WI38 (cell line): ENCODE results near the gene KIF25.

Experiments
- H3K4me3 ChIP-seq: 2 replicates; pipeline ENCODE4 v1.5.1; 2011; ENCODE audit warnings: low read depth, mild to moderate bottlenecking, control low read depth, low read length
- CTCF ChIP-seq: IDR thresholded peaks from 2 replicates; pipeline ENCODE4 v1.5.1; 2012; ENCODE audit warnings: low read depth, mild to moderate bottlenecking, control low read depth, low read length

The KIF25 gene

GRCh38 chr6:168020242-168020641 is 22.8 kb downstream of the KIF25 start:
- H3K4me3 ChIP-seq: no peak overlapping the region
- no peak for TF ChIP-seq CTCF

GRCh38 chr6:168021581-168021980 is 24.1 kb downstream of the KIF25 start:
- H3K4me3 ChIP-seq: no peak overlapping the region
- no peak for TF ChIP-seq CTCF

- no peak for TF ChIP-seq CTCF
- H3K4me3 ChIP-seq: no peak overlapping the region
Measured at GRCh38 chr6:168022488-168023321, 25.2 kb downstream of the KIF25 start.

- H3K4me3 ChIP-seq: no peak overlapping the region
- TF ChIP-seq CTCF: no peak
Measured at GRCh38 chr6:168024951-168025510, 27.6 kb downstream of the KIF25 start.

GRCh38 chr6:168025831-168026710 is 28.6 kb downstream of the KIF25 start:
- H3K4me3 ChIP-seq: no peak overlapping the region
- no peak for TF ChIP-seq CTCF

- H3K4me3 ChIP-seq: no peak overlapping the region
- no peak for TF ChIP-seq CTCF
Measured at GRCh38 chr6:168026925-168027324, 29.5 kb downstream of the KIF25 start.

GRCh38 chr6:168027521-168027920 is 30.1 kb downstream of the KIF25 start:
- no peak overlapping the region for H3K4me3 ChIP-seq
- no peak for TF ChIP-seq CTCF
